ENCODE data around the gene MGAT1. TPM values are rescaled to one million over a fixed set of nuclear protein-coding genes. Genes with fewer than 3 reads are reported as not detected.

The MGAT1 gene
- polyA plus RNA-seq, 1 donor from 2014 or later = 31.8 TPM

- Histone ChIP-seq H3K4me3 (ENCODE audit: low read length) (no peak overlapping the region), H3K4me2 (ENCODE audit: low read length) (no peak overlapping the region), H3F3A (ENCODE audit: insufficient read depth, low read length, poor library complexity, severe bottlenecking) (no peaks in the 10 kb centered on the region), H3K36me3 (ENCODE audit: insufficient read depth, low read length) (no peaks in the 10 kb centered on the region), H3K27ac (ENCODE audit: low read length) (no peak overlapping the region), H2AFZ (ENCODE audit: low read depth, low read length) (no peak overlapping the region), H3K79me2 (replicated peaks; ENCODE audit: insufficient read depth, low read length) (no peaks in the 10 kb centered on the region), H3K27me3 (ENCODE audit: insufficient read depth, low read depth, low read length) (no peaks in the 10 kb centered on the region), H3K9me2 (ENCODE audit: insufficient read depth, low read length) (no peaks in the 10 kb centered on the region), H3K9me3 (ENCODE audit: low read length) (no peaks in the 10 kb centered on the region), H4K20me1 (ENCODE audit: insufficient read depth) (no peaks in the 10 kb centered on the region), H3K9ac (ENCODE audit: low read length) (no peak overlapping the region)
- no peak for TF ChIP-seq SMC3 (conservative IDR thresholded peaks at IDR 0.05; ENCODE audit: poor library complexity)
- no peak for TF ChIP-seq POLR2AphosphoS5 (IDR thresholded peaks at IDR 0.05)
- no peak for TF ChIP-seq RAD21 (conservative IDR thresholded peaks at IDR 0.05)
- no peak for TF ChIP-seq EP300 (conservative IDR thresholded peaks at IDR 0.05; ENCODE audit: poor library complexity, severe bottlenecking)
- TF ChIP-seq EZH2 (IDR thresholded peaks at IDR 0.05; ENCODE audit: borderline replicate concordance, insufficient read depth, low read length, poor library complexity, severe bottlenecking) = no peak
- no peak for TF ChIP-seq CTCF (IDR thresholded peaks at IDR 0.05; ENCODE audit: poor library complexity, severe bottlenecking)
- TF ChIP-seq TAF1 (IDR thresholded peaks at IDR 0.05; ENCODE audit: low read depth) = no peak
- no peak for TF ChIP-seq REST (IDR thresholded peaks at IDR 0.05; ENCODE audit: borderline replicate concordance)
- no peak for TF ChIP-seq MXI1 (conservative IDR thresholded peaks at IDR 0.05; ENCODE audit: poor library complexity, severe bottlenecking)
Measured at GRCh38 chr5:180839935-180840334, 37.3 kb upstream of the MGAT1 start.

GRCh38 chr5:180839227-180839626 lies 36.6 kb upstream of the MGAT1 start:
- no peaks in the 10 kb centered on the region for H3K79me2 ChIP-seq (replicated peaks; ENCODE audit: insufficient read depth, low read length)
- H3K4me2 ChIP-seq (ENCODE audit: low read length) = no peak overlapping the region
- no peaks in the 10 kb centered on the region for H3F3A ChIP-seq (ENCODE audit: insufficient read depth, low read length, poor library complexity, severe bottlenecking)
- TF ChIP-seq CTCF (IDR thresholded peaks at IDR 0.05; ENCODE audit: poor library complexity, severe bottlenecking) = no peak
- TF ChIP-seq MXI1 (conservative IDR thresholded peaks at IDR 0.05; ENCODE audit: poor library complexity, severe bottlenecking) = no peak
- TF ChIP-seq TAF1 (IDR thresholded peaks at IDR 0.05; ENCODE audit: low read depth) = no peak
- no peak for TF ChIP-seq RAD21 (conservative IDR thresholded peaks at IDR 0.05)
- TF ChIP-seq EP300 (conservative IDR thresholded peaks at IDR 0.05; ENCODE audit: poor library complexity, severe bottlenecking) = no peak
- no peak for TF ChIP-seq POLR2AphosphoS5 (IDR thresholded peaks at IDR 0.05)
- no peak for TF ChIP-seq SMC3 (conservative IDR thresholded peaks at IDR 0.05; ENCODE audit: poor library complexity)
- TF ChIP-seq REST (IDR thresholded peaks at IDR 0.05; ENCODE audit: borderline replicate concordance) = no peak
- TF ChIP-seq EZH2 (IDR thresholded peaks at IDR 0.05; ENCODE audit: borderline replicate concordance, insufficient read depth, low read length, poor library complexity, severe bottlenecking) = no peak
- H3K36me3 ChIP-seq (ENCODE audit: insufficient read depth, low read length) = no peaks in the 10 kb centered on the region
- no peaks in the 10 kb centered on the region for H3K27me3 ChIP-seq (ENCODE audit: insufficient read depth, low read depth, low read length)
- no peak overlapping the region for H3K4me3 ChIP-seq (ENCODE audit: low read length)
- no peak overlapping the region for H3K27ac ChIP-seq (ENCODE audit: low read length)
- no peak overlapping the region for H3K9ac ChIP-seq (ENCODE audit: low read length)
- no peaks in the 10 kb centered on the region for H3K9me2 ChIP-seq (ENCODE audit: insufficient read depth, low read length)
- no peaks in the 10 kb centered on the region for H3K9me3 ChIP-seq (ENCODE audit: low read length)
- no peak overlapping the region for H2AFZ ChIP-seq (ENCODE audit: low read depth, low read length)
- no peaks in the 10 kb centered on the region for H4K20me1 ChIP-seq (ENCODE audit: insufficient read depth)
